GM18867 (cell line): ENCODE results near the gene PLA2G1B.

Source experiments
- ATAC-seq: cut with Tn5 transposase; IDR thresholded peaks from one replicate; pipeline ENCODE4 v1.9.1; 2021; ENCODE audit warnings: mild to moderate bottlenecking, moderate library complexity; ENCODE audit not compliant: unreplicated experiment

PLA2G1B gene

DNA sequence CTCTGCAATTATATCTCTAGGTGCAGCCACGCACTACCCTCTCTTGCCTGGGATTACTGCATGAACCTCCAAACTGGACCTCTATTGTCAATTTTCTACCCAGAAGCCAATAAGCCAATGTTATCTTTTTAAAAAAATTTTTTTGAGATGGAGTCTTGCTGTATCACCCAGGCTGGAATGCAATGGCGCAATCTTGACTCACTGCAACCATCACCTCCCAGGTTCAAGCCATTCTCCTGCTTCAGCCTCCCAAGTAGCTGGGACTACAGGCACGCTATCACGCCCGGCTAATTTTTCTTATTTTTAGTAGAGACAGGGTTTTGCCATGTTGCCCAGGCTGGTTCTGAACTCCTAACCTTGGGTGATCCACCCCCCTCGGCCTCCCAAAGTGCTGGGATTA lies 50.8 kb downstream of the PLA2G1B start:
- ATAC-seq, result no peak
